ENCODE results near the gene GFRA3.
"Not testable (repeated sequence)": the region's sequence is repeated elsewhere in the genome, so short reads cannot be mapped to it uniquely, and the experiment has no call there.

Gene GFRA3

GRCh38 chr5:138263581-138263980 is 10.8 kb downstream of the GFRA3 start:
- no peak for TF ChIP-seq CTCF (IDR thresholded peaks at IDR 0.05)
- H3K27ac ChIP-seq: no peak overlapping the region

GRCh38 chr5:138258704-138259292 is 15.6 kb downstream of the GFRA3 start:
- Histone ChIP-seq H3K9me3 (no peaks in the 10 kb centered on the region), H3K27me3 (no peaks in the 10 kb centered on the region), H3K4me1 (ENCODE audit: control insufficient read depth in 1 of 2, insufficient read depth in 1 of 2, low read depth in 1 of 2, low read length in 1 of 2) (no peaks in the 10 kb centered on the region), H3K36me3 (no peaks in the 10 kb centered on the region), H3K27ac (no peak overlapping the region), H3K4me3 (ENCODE audit: low read depth in 1 of 2, low read length in 1 of 2) (no peak overlapping the region)
- TF ChIP-seq CTCF (IDR thresholded peaks at IDR 0.05): no peak

More at GRCh38 chr5:138263581-138263980, 10.8 kb downstream of the GFRA3 start:
- no peaks in the 10 kb centered on the region for H3K9me3 ChIP-seq
- no peaks in the 10 kb centered on the region for H3K4me1 ChIP-seq (ENCODE audit: control insufficient read depth in 1 of 2, insufficient read depth in 1 of 2, low read depth in 1 of 2, low read length in 1 of 2)
- no peak overlapping the region for H3K4me3 ChIP-seq (ENCODE audit: low read depth in 1 of 2, low read length in 1 of 2)
- no peaks in the 10 kb centered on the region for H3K36me3 ChIP-seq
- H3K27me3 ChIP-seq: no peaks in the 10 kb centered on the region

- H3K36me3 ChIP-seq: no peaks in the 10 kb centered on the region
- no peak overlapping the region for H3K4me3 ChIP-seq (ENCODE audit: low read depth in 1 of 2, low read length in 1 of 2)
- H3K27ac ChIP-seq: no peak overlapping the region
- H3K4me1 ChIP-seq (ENCODE audit: control insufficient read depth in 1 of 2, insufficient read depth in 1 of 2, low read depth in 1 of 2, low read length in 1 of 2): no peaks in the 10 kb centered on the region
- no peak for TF ChIP-seq CTCF (IDR thresholded peaks at IDR 0.05)
- H3K27me3 ChIP-seq: no peaks in the 10 kb centered on the region
- H3K9me3 ChIP-seq: no peaks in the 10 kb centered on the region
Observed at GRCh38 chr5:138257583-138257982, 16.8 kb downstream of the GFRA3 start.

- H3K4me3 ChIP-seq (ENCODE audit: low read depth in 1 of 2, low read length in 1 of 2): no peak overlapping the region
- H3K27ac ChIP-seq: no peak overlapping the region
- H3K27me3 ChIP-seq: no peaks in the 10 kb centered on the region
- no peaks in the 10 kb centered on the region for H3K36me3 ChIP-seq
- H3K4me1 ChIP-seq (ENCODE audit: control insufficient read depth in 1 of 2, insufficient read depth in 1 of 2, low read depth in 1 of 2, low read length in 1 of 2): no peaks in the 10 kb centered on the region
- no peak for TF ChIP-seq CTCF (IDR thresholded peaks at IDR 0.05)
- H3K9me3 ChIP-seq: no peaks in the 10 kb centered on the region
Observed at GRCh38 chr5:138252944-138253343, 21.5 kb downstream of the GFRA3 start.

- not testable (repeated sequence) for H3K9me3 ChIP-seq; H3K36me3 ChIP-seq; H3K27ac ChIP-seq; H3K4me1 ChIP-seq (ENCODE audit: control insufficient read depth in 1 of 2, insufficient read depth in 1 of 2, low read depth in 1 of 2, low read length in 1 of 2); H3K4me3 ChIP-seq (ENCODE audit: low read depth in 1 of 2, low read length in 1 of 2)
- H3K27me3 ChIP-seq: peaks cover 11% of the 10 kb centered on the region
Observed at GRCh38 chr5:138247800-138248199, 26.6 kb downstream of the GFRA3 start.

- no peaks in the 10 kb centered on the region for H3K9me3 ChIP-seq
- TF ChIP-seq CTCF (IDR thresholded peaks at IDR 0.05): no peak
- no peaks in the 10 kb centered on the region for H3K36me3 ChIP-seq
- H3K27ac ChIP-seq: no peak overlapping the region
- H3K27me3 ChIP-seq: peaks cover 20% of the 10 kb centered on the region
- H3K4me1 ChIP-seq (ENCODE audit: control insufficient read depth in 1 of 2, insufficient read depth in 1 of 2, low read depth in 1 of 2, low read length in 1 of 2): peaks cover 6% of the 10 kb centered on the region in 2 experiments
- H3K4me3 ChIP-seq (ENCODE audit: low read depth in 1 of 2, low read length in 1 of 2): no peak overlapping the region
Observed at GRCh38 chr5:138246822-138247221, 27.6 kb downstream of the GFRA3 start.

Measured in neutrophil (primary cell).